Fibroblast of peridontal ligament (primary cell): ENCODE results near the gene FBN1.

Experiments used
- DNase-seq: peaks from one replicate; pipeline ENCODE4 v3.0.0-alpha.2; 2010; ENCODE audit errors: extremely low read depth

The FBN1 gene

GRCh38 chr15:48402427-48403177, 242.9 kb downstream of the FBN1 start:
- no peak for DNase-seq

DNA sequence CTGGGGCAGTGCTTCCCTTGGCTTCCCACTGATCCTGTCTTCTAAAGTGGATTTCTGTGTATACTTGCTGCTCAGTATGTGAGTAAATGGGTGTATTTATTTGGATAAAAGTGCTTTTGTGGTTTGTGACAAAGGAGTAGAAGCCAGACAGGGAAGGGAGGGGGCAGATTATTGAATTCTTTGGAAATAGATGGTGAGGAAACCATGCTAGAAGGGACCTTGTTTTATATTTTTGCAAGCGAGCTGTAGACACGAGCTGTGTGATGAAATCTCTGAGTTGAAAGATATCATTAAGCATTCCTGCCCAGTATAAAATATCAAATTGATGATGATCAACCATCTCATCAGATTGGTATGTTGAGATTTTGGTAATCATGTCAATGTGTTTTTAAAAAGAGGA, 245.4 kb downstream of the FBN1 start:
- peak; percentile 95 for DNase-seq

DNA sequence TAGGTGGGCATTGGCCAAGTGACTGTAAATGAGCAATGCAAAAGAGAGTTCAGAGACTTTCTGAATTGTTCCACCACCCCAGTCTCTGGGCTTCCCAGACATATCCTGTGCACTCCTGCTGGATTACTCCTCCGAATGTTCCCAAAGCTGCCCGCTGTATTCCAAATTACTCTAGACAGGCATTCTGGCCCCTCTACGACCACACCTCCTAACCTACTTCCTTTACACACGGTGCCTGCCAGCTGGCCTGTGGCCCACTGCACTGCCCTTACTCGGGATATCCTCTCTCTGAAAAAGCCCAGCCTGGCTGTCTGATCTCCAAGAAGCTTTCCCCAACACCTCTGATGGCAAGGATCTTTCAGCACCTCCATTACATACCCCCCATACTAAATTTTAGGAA, 247.7 kb downstream of the FBN1 start:
- DNase-seq: no peak

- no peak for DNase-seq
Measured at GRCh38 chr15:48396020-48396419, 249.5 kb downstream of the FBN1 start.

DNA sequence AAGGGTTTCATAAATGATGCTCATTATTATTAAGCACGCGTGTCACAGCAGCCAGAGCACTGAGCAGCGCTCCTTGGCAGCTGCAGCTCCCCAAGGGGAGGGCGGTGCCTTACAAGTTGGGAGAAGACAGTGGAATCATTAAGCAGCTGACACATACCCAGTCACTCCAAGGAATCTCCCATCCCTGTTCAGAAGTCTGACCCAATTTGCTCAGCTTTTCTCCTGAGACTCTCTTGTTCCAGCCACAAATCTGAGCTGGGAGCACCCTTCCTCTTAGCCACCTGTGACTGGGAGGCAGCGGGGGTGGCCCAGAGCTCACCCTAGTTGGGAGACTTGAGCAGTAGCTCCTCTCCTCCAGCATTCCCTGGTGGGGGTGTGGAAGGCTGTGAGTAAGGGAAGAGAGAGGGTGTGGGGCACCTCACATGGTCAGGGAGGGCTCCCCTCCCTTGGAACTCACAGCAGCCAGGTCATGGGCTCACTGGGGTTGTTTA, 249.9 kb downstream of the FBN1 start:
- peak; percentile 78 for DNase-seq

DNA sequence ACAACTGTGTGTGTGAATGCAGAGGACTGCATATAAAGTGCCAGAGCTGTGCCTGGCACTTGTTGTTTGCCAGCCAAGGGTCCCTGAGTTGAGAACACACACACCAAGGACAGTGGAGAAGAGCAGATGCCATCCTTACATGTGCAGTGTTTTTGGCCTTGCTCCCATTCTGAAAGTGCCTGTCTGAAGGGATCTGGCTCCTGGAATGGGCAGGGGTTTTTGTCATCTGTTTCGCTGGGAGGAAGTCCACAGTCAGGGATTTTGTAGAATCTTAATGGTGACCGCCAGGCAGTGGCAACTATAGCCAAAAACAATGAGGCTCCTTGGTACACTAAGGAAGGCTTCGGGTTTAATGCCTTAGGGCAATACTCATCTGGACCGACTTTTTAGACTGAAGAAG, 250.5 kb downstream of the FBN1 start:
- DNase-seq: no peak

DNA sequence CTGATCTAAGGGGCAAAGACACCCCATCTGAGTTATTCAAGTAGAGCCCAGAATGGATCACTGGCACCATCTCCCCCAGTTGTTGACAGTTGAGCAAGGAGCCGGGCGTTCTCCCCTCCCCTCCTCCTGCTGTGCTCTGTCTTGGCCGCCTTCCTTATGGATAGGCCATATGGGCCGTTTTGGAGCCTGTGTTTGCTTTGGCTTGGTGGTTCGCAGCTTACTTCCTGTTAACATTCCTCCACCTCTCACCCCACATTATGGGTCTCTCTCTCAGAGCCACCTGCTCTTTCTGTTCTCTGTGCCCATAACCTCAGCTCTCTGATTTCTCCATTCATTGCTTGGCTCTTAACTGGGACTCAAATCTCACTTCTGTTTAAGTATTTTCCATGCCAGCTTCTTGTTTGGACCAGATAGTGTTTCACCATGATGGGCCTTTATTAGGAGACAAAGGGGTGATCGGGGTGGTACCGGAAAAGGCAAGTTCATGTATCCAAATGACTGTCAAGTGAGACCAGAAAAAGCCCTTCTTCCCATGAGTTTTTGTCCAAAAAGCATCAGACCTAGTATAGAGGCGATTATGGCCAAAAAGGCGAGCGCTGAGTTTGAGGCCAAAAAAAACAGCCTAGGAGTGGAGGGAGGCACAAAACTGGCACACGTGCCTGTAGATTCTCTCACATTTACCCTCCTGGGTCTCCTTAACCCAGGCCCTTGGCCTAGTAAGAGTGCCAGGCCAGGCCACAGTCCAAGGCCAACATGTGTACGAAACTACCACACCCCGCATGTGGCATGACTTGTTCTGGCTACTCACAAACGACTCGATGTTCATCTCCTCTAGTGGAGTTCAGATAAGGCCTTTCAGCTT, 251.6 kb downstream of the FBN1 start:
- no peak for DNase-seq

- no peak for DNase-seq
Measured at GRCh38 chr15:48392356-48392755, 253.2 kb downstream of the FBN1 start.

GRCh38 chr15:48391950-48392349, 253.6 kb downstream of the FBN1 start:
- no peak for DNase-seq

- DNase-seq: peak; percentile 90
Measured at GRCh38 chr15:48389691-48390143, 255.8 kb downstream of the FBN1 start.

- DNase-seq: no peak
Measured at GRCh38 chr15:48388910-48389309, 256.6 kb downstream of the FBN1 start.

- DNase-seq: peak; percentile 58
Measured at GRCh38 chr15:48388016-48388851, 257.3 kb downstream of the FBN1 start.

- peak; percentile 100 for DNase-seq
Measured at GRCh38 chr15:48385031-48385830, 260.3 kb downstream of the FBN1 start.

DNA sequence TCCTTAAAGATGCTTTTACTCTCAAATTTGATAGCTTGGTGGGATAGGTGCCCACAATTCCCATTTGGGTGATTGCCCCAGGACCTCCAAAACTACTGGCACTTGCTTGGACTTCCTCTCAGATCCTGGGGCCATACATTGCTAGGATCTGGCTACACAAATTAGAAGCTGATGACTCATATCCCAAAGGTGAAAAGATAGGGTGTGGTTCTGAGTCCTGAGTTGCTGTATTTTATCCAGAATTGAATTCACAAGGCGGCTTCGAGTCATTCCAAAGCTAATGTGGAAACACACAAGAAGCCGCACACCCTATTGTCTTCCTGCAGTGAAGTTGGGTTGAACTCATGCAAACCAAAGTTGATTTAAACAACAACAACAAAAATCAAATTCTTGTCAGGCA, 260.9 kb downstream of the FBN1 start:
- no peak for DNase-seq

- no peak for DNase-seq
Measured at GRCh38 chr15:48383031-48383430, 262.5 kb downstream of the FBN1 start.

- DNase-seq: no peak
Measured at GRCh38 chr15:48381861-48382260, 263.6 kb downstream of the FBN1 start.

- no peak for DNase-seq
Measured at GRCh38 chr15:48380198-48380597, 265.3 kb downstream of the FBN1 start.

DNA sequence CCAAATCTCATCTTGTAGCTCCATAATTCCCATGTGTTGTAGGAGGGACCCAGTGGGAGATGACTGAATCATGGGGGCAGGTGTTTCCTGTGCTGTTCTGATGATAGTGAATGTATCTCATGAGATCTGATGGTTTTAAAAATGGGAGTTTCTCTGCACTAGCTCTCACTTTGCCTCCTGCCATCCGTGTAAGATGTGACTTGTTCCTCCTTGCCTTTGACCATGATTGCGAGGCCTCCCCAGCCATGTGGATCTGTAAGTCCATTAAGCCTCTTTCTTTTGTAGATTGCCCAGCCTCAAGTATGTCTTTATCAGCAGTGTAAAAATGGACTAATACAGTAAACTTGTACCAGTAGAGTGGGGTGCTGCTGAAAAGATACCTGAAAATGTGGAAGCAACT, 269.7 kb downstream of the FBN1 start:
- DNase-seq: no peak

- DNase-seq: no peak
Measured at GRCh38 chr15:48374472-48374871, 271.0 kb downstream of the FBN1 start.

GRCh38 chr15:48373821-48374451, 271.6 kb downstream of the FBN1 start:
- peak; percentile 71 for DNase-seq

DNA sequence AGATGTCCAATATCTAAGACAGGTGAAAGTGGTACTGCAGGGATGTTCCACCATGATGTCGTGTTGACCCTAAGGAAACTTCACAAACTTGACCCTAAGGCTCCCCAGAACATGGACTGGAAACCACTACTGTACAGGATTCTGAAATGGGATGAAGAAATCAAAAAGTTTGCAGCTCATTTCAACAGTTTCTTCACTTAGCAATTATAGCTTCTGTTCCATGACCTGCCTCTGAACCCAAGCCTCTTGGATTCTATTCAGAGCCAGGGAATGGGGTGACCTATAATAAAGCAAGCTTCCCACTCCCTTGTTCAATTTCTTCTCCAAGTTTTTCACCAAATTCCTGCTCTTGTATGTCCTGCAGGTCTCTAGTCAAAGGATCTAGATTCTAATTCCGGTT, 273.5 kb downstream of the FBN1 start:
- peak; percentile 72 for DNase-seq
